HepG2 (cell line): Measurements from ENCODE around the gene TP73. TPM values are rescaled to one million over a fixed set of nuclear protein-coding genes. Genes with fewer than 3 reads are reported as not detected.

Experiments
- CENPT ChIP-seq: sonication (generic); formaldehyde crosslinking; IDR thresholded peaks from 2 replicates; pipeline ENCODE4 v1.8.0; 2022; ENCODE audit warnings: low read depth, mild to moderate bottlenecking, moderate library complexity, missing genetic modification reagents
- FOSL2 ChIP-seq: sonication (generic); formaldehyde crosslinking; IDR thresholded peaks from 2 replicates; pipeline ENCODE4 v1.4.0; 2020; ENCODE audit warnings: missing genetic modification reagents
- FOXC1 ChIP-seq: sonication (generic); formaldehyde crosslinking; IDR thresholded peaks from 2 replicates; pipeline ENCODE4 v1.8.0; 2022; ENCODE audit warnings: mild to moderate bottlenecking, missing genetic modification reagents, borderline replicate concordance
- GMEB1 ChIP-seq: sonication (generic); formaldehyde crosslinking; IDR thresholded peaks from 2 replicates; pipeline ENCODE4 v1.5.1; 2020; ENCODE audit warnings: missing genetic modification reagents, mild to moderate bottlenecking, borderline replicate concordance
- HCFC1 ChIP-seq: fragments of 150-350 bp; IDR thresholded peaks from 2 replicates; pipeline ENCODE4 v1.6.1; 2014; ENCODE audit warnings: low read depth, low read length
- HOXA7 ChIP-seq: sonication (generic); formaldehyde crosslinking; IDR thresholded peaks from 2 replicates; pipeline ENCODE4 v1.8.1; 2022; ENCODE audit warnings: mild to moderate bottlenecking, missing genetic modification reagents, moderate library complexity
- LBX2 ChIP-seq: sonication (generic); formaldehyde crosslinking; IDR thresholded peaks from 2 replicates; pipeline ENCODE4 v1.5.0; 2020; ENCODE audit warnings: missing genetic modification reagents, mild to moderate bottlenecking, borderline replicate concordance
- MATR3 ChIP-seq: sonication (generic); formaldehyde crosslinking; IDR thresholded peaks from 2 replicates; pipeline ENCODE4 v1.4.0; 2020; ENCODE audit warnings: missing genetic modification reagents
- MTF2 ChIP-seq: sonication (generic); formaldehyde crosslinking; IDR thresholded peaks from 2 replicates; pipeline ENCODE4 v1.5.0; 2020; ENCODE audit warnings: missing genetic modification reagents, borderline replicate concordance
- RAD21 ChIP-seq: fragments of 450-650 bp; formaldehyde crosslinking; IDR thresholded peaks from 2 replicates; pipeline ENCODE4 v1.5.0; 2020; ENCODE audit warnings: mild to moderate bottlenecking
- RORA ChIP-seq: sonication (generic); formaldehyde crosslinking; IDR thresholded peaks from 2 replicates; pipeline ENCODE4 v1.5.0; 2020; ENCODE audit warnings: mild to moderate bottlenecking, missing genetic modification reagents, moderate library complexity
- TBX3 ChIP-seq: fragments of 450-650 bp; IDR thresholded peaks from 2 replicates; pipeline ENCODE4 v1.6.1; 2017; ENCODE audit warnings: antibody characterized with exemption, mild to moderate bottlenecking, inconsistent platforms, borderline replicate concordance
- ZBTB40 ChIP-seq, 2 experiments: fragments of 450-650 bp in 1 of 2; sonication (generic) in 1 of 2; formaldehyde crosslinking in 1 of 2; IDR thresholded peaks; 2 replicates each; pipeline versions ENCODE4 v1.6.1 to v1.8.0; 2016 to 2022; ENCODE audit warnings: antibody characterized with exemption in 1 of 2, mild to moderate bottlenecking in 1 of 2, missing genetic modification reagents in 1 of 2
- ZNF232 ChIP-seq: sonication (generic); formaldehyde crosslinking; IDR thresholded peaks from 2 replicates; pipeline ENCODE4 v1.4.0; 2020; ENCODE audit warnings: missing genetic modification reagents, borderline replicate concordance
- ZNF253 ChIP-seq: sonication (generic); formaldehyde crosslinking; IDR thresholded peaks from 2 replicates; pipeline ENCODE4 v1.8.0; 2022; ENCODE audit warnings: mild to moderate bottlenecking, missing genetic modification reagents, borderline replicate concordance
- ZNF333 ChIP-seq: sonication (generic); formaldehyde crosslinking; IDR thresholded peaks from 2 replicates; pipeline ENCODE4 v1.4.0; 2020; ENCODE audit warnings: mild to moderate bottlenecking, missing genetic modification reagents, borderline replicate concordance
- ZNF563 ChIP-seq: sonication (generic); formaldehyde crosslinking; IDR thresholded peaks from 2 replicates; pipeline ENCODE4 v1.8.0; 2022; ENCODE audit warnings: mild to moderate bottlenecking, moderate library complexity, missing genetic modification reagents
- ZNF619 ChIP-seq: sonication (generic); formaldehyde crosslinking; IDR thresholded peaks from 2 replicates; pipeline ENCODE4 v1.4.0; 2020; ENCODE audit warnings: mild to moderate bottlenecking, missing genetic modification reagents
- ZNF766 ChIP-seq: sonication (generic); formaldehyde crosslinking; IDR thresholded peaks from 2 replicates; pipeline ENCODE4 v1.5.0; 2020; ENCODE audit warnings: missing genetic modification reagents, borderline replicate concordance
- ZNF841 ChIP-seq: sonication (generic); formaldehyde crosslinking; IDR thresholded peaks from 2 replicates; pipeline ENCODE4 v1.8.1; 2023; ENCODE audit warnings: missing genetic modification reagents, borderline replicate concordance
- polyA plus RNA-seq, 8 experiments: library from polyadenylated mRNA; depleted of rRNA in 3 of 8; stranded (reverse) in 7 of 8; unstranded in 1 of 8; fragments of >200 nt; fragmentation: Illumina TruSeq in 4 of 8; extraction: Trizol in 4 of 8; gene quantifications; 2 replicates each; pipeline versions ENCODE4 v1.2.1 to v1.2.3, GENCODE V29; 2011 to 2016; ENCODE audit warnings: low read depth in 4 of 8, missing spikeins in 1 of 8, mixed read lengths in 1 of 8; ENCODE audit not compliant: insufficient read depth in 1 of 8
- total RNA-seq, 5 experiments: library from RNA; depleted of rRNA; stranded (reverse); fragments of >200 nt; fragmentation: Illumina TruSeq; extraction: Trizol; gene quantifications; 2 replicates each; pipeline ENCODE4 v1.2.3, GENCODE V29; 2016; ENCODE audit warnings: low read depth in 1 of 5

The TP73 gene
- total and polyA plus RNA-seq, 2 of the 13 experiments (the other 11 are each of a cell fraction or from before 2014, with no cell fraction given) = 0.49 to 1.1 TPM

- no peak for TF ChIP-seq ZBTB40 (IDR thresholded peaks at IDR 0.05)
- TF ChIP-seq ZBTB40 (CRISPR knock-in tag; IDR thresholded peaks at IDR 0.05) = 0 out of 2 replicates have a peak, but pooled peaks have one; percentile 24
- no peak for TF ChIP-seq GMEB1
- no peak for TF ChIP-seq RAD21 (CRISPR knock-in tag)
- no peak for TF ChIP-seq FOSL2 (CRISPR knock-in tag)
- TF ChIP-seq ZNF232 (CRISPR knock-in tag) = no peak
- TF ChIP-seq ZNF619 (CRISPR knock-in tag) = no peak
- TF ChIP-seq HOXA7 = peak; percentile 65; the same call in 1 of the 2 replicates
- no peak for TF ChIP-seq LBX2 (CRISPR knock-in tag)
- no peak for TF ChIP-seq TBX3
- TF ChIP-seq ZNF563 (CRISPR knock-in tag) = no peak
- no peak for TF ChIP-seq ZNF766
- TF ChIP-seq CENPT (CRISPR knock-in tag) = no peak
- TF ChIP-seq RORA (CRISPR knock-in tag) = no peak
- no peak for TF ChIP-seq ZNF333 (CRISPR knock-in tag)
- TF ChIP-seq ZNF253 (CRISPR knock-in tag) = 0 out of 2 replicates have a peak, but pooled peaks have one; percentile 41
- TF ChIP-seq MTF2 (CRISPR knock-in tag) = no peak
- TF ChIP-seq ZNF841 (CRISPR knock-in tag) = no peak
- 0 out of 2 replicates have a peak, but pooled peaks have one; percentile 25 for TF ChIP-seq FOXC1
- TF ChIP-seq HCFC1 = no peak
- no peak for TF ChIP-seq MATR3 (CRISPR knock-in tag)
Measured at GRCh38 chr1:3777078-3777547, 124.8 kb downstream of the TP73 start (continued).
